Measurements from ENCODE around the gene RBM26.

- TF ChIP-seq CTCF (IDR thresholded peaks at IDR 0.05; ENCODE audit: poor library complexity) (no peak), EZH2phosphoT487 (IDR thresholded peaks at IDR 0.05; ENCODE audit: low read depth, severe bottlenecking, unreplicated experiment) (no peak)
Observed at GRCh38 chr13:79435561-79435990, 29.5 kb upstream of the RBM26 start.
